ENCODE measurements around the gene DNAH6.
"Not testable (repeated sequence)": the region's sequence is repeated elsewhere in the genome, so short reads cannot be mapped to it uniquely, and the experiment has no call there.

Gene DNAH6

DNA sequence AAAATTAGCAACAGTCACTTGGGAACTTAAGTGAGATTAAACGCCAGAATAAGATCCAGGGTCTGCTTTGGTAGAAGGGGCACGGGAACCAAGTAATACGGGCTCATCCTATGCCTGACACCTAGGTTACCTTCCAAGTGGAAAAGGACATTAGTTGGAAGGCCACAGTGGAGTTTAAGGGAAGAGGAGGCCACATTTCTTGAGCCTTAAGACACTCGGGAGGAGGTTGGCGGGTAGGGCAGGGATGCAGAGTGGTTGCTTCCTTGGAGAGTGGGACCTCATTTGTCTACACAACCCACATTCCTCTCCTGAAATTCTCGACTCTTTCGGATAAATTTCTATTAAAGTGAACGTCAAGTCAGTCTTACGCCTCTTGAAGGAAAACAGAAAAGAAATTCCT, 510 bp upstream of the DNAH6 start:
- DNase-seq, result no peak

DNA sequence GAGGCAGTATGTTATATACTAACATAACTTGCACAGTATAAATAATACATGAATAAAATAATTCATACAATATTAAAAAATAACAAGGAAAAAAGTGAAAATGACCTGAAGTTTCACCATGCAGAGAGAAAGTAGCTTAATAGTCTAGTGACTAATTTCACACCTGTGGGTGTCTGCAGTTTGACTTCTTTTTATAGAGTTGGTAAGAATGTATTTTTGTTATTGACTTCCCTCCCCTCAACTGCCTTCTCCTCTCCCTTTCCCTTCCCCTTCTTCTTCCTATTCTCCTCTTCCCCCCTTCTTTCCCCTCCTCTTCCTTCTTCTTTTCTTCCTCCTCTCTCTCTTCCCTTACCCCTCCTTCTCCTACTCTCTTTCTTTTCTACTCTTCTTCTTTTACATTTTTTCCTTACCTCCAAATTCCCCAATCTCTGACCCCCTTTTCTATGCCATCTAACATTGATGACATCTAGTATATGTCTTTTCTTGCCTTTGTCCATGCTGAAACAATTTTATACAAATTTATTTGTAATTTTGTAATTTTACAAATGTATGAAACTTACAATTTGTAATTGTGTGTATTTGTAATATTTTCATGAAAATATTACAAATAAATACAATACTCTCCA, 3.1 kb downstream of the DNAH6 start:
- DNase-seq, result no peak

DNA sequence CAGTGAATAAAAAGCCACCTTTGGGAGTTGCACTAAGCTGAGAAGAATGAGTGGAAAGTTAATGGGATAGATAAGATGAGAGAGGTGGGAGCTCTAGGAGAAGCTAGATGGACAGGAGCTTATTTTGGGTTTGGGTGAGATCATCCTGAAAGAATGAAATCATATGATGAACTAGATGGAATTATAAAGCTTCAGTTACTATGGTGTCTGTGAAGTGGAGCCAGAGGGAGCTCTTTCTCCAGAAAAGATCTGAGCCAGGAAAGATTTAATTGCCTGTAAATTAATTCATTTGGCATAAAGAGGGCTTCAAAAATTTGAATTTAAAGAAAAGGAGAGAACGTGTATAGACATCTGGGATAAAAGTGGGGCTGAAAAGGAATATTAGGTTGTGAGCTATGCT, 10.3 kb downstream of the DNAH6 start:
- no peak for DNase-seq

DNA sequence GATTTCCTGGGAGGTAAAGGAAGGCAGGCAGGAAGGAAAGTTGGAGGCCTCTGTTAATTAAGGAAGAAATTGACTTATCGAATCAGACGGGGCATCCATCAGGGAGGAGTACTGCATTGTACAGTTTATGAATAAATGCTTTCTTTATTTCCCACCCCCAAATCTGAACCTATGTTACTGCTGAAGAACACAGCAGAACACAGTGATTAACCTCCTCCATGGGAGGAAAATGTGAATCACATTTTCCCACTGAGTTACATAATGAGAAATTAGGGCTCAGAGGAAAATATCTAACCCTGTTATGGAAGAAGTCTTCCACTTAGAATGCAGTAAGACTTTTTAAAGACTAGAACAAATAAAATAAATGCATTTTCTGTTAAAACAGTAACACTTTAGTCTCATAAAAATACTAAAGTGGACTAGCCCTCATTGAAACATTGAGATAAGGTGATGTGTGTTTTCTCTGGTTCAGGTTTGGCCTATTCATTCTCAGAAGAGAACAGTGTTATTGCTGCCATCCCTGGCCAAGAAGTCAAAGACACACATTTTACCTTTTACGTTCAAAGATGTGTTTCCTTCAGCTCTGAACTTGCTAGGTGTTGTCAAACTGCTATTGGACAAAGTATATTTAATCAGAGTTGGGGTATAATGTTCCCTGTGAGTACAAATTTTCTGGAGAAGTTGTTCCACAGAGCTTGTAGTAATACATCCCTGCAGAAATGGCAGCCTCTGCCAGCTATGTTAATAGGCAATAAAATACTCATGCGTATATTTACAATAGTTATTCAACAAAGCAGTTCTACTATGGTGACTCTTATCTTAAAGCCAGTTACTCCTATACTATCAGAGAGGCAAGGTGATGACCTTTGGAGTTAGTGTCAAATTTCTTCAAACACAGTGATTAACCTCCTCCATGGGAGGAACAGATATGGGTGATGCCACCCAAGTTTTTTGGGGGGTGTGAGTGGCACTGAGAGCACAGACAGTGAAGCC, 11.1 kb downstream of the DNAH6 start:
- DNase-seq, result no peak

DNA sequence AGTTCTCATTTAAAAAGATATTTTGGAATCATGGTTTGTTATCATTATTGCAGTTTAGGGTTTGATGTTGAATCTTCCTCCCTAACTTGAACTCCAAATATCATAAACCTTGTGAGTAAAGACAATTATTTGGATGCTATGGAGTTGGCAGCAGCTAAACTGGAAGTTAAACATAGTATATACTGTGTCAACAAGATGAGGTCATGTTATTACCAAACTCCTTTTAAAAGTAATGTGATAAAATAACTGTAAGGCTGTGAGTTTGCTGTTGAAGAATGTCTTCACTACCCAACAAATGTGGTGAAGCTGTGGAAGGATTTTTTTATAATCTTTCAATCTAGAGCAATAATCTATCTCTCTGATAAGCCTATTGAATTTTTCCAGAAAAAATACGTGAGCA, 16.0 kb downstream of the DNAH6 start:
- DNase-seq, result no peak

DNA sequence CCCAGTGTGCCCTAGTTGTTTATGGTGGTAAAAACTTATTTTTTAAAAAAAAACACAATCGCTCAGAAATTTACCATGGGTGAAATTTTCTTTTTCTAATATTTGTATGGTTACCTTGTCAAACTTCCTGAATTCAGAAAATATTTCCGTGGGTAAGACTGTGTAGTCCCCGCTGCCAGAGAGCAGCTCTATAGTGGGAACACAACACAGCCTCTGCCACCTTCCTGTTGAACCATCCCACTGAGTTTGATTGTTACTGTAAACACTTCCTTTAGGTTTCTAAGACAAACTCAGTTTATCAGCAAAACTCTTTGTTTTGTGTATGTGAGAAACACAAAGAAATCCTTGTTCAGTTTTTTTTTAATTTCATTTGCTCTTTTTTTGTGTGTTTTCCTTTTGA, 17.9 kb downstream of the DNAH6 start:
- no peak for DNase-seq

DNA sequence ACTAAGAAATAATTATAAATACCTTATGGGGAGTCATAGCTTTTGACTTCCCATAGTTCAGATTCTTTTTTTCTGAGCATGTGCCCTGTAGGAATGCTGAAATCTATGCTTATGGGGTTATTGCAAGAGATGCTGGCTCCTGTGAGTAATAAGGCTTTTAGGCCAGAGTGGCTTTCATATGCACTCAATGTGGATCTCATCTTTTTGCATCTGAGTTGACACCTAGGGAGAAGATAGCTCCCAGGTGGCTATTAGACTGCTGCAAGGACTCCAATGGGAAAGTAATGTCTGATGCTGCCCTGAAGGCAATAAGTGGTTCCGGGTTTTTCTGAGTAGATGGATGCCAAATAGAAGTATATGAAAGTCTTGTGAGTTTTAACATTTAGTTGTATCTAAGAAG, 21.0 kb downstream of the DNAH6 start:
- DNase-seq, result no peak

DNA sequence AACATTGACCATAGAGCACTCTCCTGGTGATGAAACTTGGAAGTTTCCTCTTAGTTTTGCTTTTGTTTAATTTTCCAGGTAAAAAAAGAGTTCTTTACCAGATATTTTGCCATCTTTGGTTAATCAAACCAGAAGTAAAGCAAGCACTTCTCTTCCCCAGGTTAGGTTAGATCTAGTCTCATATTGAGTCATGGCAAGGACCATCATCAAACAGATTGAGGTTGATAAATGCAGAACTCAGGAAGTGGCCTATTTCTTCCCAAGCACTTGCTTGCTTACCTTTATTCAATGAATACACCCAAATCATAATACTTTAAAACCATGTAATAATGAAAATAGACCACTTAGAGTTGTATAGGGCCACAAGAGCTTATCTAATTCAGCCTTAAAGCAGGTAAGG, 23.4 kb downstream of the DNAH6 start:
- no peak for DNase-seq

DNA sequence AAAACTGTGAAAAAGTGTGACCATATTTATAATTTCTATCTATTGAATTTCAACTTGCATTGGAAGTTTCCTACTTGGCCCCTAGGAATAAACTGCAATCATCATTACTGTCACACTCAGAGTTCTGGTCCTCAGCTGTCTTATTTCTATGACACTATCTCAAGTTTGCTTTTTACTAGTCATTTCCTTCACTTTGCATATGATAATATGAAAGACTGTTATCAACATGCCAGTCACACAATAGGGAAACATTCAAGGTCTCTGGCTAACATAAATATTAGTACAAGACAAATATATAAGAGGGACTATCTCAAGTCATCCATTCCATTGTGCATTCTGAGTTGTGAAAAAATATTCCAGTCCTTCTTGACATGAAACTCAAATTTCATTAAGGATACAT, 28.7 kb downstream of the DNAH6 start:
- no peak for DNase-seq

DNA sequence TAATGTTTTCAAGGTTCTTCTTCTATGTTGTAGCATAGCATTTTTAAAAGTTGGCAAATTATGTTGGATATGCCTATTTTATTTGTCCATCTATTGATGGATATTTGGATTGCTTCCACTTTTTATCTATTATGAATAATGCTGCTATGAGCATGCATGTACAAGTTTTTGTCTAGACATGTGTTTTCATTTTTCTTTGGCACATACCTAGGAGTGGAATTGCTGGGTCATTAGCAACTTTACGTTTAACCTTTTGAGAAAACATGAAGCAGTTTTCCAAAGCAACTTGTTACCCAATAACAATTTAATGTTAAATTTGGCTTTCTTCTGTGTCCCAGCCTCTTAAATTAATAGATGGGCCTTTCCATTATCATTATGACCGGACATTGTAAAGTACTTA, 30.3 kb downstream of the DNAH6 start:
- DNase-seq, result no peak

DNA sequence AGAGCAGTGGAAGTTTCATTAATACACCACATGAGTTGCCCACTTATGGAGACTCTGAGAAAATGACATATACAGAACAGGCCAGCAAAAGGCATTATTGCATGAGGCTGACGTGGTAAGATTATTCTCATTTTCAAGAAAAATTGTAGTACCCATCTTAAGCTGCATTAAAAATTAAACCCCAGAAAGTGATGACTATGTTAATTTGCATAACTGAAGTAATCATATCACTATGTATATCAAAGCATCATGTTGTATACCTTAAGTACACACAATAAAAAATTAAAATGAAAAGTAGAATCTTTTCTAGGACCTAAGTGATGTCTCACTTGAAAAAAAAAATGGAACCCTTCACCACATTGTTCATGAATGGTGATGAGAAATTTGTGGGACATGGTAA, 32.0 kb downstream of the DNAH6 start:
- no peak for DNase-seq

DNA sequence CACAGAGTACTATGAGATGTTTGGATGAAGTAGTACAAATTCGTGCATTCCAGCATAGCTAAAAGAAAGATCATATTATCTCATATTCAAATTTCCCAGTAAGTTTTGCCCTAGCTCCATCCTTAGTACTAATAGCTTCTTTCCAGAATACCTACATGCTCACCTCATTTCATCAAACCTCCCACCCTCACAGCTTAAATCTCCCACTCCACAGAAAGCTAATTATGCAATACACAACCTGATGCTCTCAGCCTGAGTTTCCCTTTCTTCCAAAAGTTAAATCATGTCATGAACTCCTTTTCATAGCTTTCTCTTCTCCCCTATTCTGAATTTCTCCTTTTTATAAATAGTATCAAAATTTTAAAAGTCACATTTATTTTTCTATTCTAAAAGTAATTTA, 34.6 kb downstream of the DNAH6 start:
- no peak for DNase-seq

DNA sequence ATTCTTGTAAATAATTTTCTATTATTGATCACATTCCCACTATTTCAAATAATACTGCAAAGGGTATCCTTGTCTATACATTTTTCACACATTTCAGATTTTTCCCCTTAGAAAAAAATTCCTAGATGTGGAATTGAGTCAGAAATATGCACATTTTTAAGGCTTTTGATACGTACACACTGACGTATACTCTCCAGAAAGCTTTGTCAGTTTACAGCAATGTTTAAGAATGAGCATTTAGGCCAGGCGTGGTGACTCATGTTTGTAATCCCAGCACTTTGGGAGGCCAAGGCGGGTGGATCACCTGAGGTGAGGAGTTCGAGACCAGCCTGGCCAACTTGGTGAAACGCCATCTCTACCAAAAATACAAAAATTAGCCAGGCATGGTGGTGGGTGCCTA, 35.2 kb downstream of the DNAH6 start:
- DNase-seq, result not testable (repeated sequence)

DNA sequence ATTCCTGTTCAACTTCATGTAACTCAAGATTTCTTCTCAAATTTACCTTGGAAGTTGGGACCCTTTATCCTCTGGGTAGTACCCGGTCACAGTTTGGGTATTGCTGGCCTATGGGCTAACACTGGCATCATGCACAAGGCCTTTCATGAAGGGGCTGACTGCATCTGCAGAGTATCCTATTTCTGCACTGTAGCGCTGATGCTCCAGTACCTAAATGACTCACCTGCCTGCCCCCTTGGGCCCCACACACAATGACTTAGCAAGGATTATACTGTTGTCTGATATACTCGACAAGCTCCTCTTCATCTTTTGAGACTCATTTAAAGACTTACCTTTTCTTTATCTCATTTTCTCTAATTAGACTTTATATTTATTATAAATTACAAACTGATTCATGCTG, 39.9 kb downstream of the DNAH6 start:
- DNase-seq, result no peak

DNA sequence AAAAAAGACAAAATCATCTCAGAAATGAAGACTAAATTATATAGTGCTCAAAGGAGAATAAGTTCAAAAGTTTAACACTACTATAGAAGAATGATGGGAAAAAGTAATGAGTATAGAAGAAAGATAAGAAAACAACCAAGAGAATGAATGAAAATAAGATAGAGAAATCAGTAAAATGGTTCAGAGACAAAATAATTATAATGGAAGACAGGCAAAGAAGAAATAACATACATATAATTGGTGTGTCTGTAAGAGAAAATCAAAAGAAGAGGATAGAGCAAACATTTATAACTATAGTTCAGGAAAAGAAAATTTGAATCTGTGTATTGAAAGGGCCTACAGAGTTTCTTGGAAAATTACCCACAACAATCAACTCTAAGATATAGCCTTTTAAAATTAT, 43.5 kb downstream of the DNAH6 start:
- no peak for DNase-seq

DNA sequence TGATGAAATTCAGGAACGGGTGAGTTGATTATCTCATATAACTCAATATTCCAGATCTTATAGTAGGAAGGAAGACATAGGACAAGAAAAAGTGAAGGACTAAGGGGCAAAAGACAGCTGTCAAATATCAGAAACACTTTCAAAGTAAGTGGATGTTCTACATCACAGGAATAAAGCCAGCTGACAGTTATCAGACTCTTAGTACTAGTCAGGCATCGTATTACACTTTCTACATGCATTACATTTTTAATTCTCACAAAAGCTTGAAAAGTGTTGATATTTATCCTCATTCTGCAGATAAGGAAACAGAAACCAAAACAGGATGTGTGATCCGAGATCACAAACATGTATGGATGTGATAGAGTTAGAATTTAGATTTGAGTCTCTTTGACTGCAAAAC, 63.4 kb downstream of the DNAH6 start:
- no peak for DNase-seq

DNA sequence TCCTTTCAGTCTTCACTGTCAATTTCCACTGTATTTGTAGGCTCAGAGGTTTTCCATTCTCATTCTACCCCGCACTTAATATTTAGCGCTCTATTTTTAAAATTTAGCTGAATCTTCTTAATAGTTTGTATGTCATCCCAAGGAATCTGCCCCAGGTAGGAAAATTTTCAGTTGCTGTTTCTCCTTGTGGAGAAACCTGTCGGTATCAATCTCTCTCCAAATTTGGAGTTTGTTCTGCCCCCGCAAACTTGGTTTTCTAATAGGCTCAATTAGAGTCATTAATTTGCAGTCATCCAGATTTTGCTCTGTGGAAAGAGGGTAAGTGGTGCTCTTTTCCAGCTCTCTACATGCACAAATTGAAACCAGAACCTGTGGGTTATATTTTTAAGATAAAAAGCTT, 87.6 kb downstream of the DNAH6 start:
- DNase-seq, result no peak

DNA sequence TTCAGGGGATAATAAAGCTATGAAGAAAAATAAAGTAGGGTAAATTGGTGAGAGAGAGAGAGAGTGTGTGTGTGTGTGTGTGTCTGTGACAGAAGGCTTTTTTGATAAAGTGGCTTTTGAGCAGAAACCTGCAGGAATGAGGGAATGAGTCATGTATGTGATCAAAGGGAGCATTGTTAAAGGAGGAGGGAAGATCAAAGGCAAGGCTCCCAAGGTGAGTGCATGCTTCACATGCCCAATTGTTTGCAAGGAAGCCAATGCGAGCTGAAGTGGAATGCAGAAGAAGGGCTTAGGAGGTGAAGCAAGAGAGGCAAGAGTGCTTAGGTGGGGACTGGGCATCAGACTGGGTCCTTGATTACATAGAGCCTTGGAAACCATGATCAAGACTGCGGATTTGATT, 96.8 kb downstream of the DNAH6 start:
- DNase-seq, result no peak

DNA sequence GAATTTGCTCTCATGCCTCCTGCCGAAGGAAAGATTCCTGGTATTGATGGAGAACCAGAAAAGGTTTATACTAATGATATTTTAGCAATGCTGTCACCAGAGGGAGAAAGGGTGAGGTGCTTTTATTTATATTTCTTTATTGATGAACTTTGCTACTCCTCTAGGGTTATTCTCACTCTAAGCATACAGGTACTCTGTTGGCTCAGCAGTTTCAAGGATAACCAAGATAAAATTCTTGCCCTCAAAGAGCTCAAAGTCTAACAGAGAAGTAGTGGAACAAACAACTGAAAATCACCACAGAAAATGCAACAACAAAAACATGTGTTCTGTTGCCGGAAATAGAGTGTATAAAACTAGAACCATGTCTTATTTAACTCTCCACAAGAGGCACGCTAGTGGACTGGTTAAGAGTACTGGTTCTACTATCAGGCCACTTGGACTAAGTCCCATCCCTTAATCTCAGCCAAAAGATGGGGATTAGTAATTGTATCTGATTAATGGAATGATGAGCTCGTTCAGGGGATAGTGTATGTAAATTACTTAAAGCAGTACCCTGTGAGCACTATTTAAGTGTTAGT, 103.6 kb downstream of the DNAH6 start:
- no peak for DNase-seq

DNA sequence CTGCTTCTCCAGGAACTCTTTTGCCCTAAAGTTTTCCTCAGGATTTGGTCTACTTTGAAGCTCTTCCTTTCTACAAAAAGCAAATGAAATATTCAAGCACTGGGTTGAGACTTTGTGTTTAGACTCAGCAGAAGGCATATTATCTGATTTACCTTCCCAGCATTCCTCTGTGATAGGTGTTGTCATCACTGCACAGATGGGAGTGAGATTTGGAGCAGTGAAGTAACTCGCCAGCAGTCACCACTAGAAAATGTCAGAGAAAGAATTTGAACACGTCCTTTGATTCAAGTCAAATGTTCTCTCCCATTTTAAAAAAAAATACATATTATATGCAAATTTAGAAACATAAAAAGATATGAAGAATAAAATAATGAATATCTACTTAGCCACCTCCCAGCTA, 112.2 kb downstream of the DNAH6 start:
- no peak for DNase-seq

DNA sequence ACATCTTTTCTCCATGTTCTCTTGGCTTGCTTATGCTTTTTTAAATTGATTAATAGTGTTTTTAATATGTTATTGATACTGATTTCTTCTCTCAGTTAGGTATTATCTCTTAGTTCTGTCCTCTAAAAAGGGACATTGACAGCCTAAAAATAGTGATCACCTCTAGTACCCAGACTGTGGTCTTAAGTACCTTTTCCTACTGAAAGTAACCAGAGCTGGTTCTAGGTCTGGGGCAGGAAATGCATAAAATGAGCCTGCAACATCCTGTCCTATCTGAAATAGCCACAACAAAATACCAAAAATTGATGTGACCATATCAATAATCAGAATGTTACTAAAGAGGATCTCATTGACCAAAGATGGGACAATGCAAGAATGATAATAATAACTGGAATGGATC, 113.3 kb downstream of the DNAH6 start:
- DNase-seq, result no peak

DNA sequence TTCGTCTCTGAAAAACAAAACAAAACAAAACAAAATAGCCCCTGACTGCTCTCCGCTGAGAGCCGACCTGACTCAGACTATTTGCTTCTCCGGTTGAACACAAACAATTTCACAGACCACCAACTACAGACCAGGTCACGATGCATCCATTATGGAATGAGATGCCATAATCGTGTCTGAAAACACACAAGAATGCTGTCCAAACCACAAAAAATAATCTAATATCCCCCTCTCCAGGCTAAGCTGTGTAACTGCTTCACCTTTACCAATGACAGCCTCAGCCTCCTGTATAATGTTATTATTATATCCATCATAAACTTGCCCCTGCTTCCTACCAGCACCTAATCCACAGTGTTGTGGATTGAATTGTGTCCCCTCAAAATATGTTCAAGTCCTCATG, 114.7 kb downstream of the DNAH6 start:
- DNase-seq, result no peak

DNA sequence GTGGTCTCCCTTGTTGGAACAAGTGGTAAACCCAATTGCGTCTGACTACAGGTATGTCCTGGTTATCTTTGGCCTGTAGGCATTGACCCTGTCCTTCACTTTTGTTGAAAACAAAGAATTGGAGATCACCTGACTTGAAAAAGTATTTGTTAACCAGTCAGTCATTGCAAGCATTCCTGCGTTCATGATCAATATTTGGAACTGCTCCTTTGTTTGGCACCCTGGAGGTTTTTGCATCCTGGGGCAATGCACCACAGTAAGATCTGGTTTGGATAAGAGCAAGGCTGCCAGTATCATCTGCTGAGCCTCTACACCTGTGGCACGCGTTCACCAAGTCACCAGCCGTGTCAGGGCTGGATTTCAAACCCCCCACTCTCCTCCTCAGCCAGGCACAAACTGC, 115.7 kb downstream of the DNAH6 start:
- no peak for DNase-seq

Measured in activated CD4-positive, alpha-beta T cell treated with anti-CD3 and anti-CD28 coated beads, Interleukin-2, amount 50 U/mL, for 1 hour (primary cell).